Trophoblast cell (in vitro differentiated cells and primary cell): ENCODE measurements around the gene NTN5.

ENCODE experiments used
- DNase-seq, 2 donors: peaks; one replicate each; pipeline ENCODE4 v3.0.0-alpha.2; 2016
- H2AFZ ChIP-seq: 2 replicates; pipeline ENCODE4 v1.6.1; 2013; ENCODE audit warnings: low read length, moderate library complexity, mild to moderate bottlenecking; ENCODE audit not compliant: insufficient read depth, poor library complexity
- H2AK5ac ChIP-seq: 2 replicates; pipeline ENCODE4 v1.6.1; 2013; ENCODE audit warnings: mild to moderate bottlenecking, low read length
- H2BK120ac ChIP-seq: 2 replicates; pipeline ENCODE4 v1.6.1; 2013; ENCODE audit warnings: low read length, mild to moderate bottlenecking, moderate library complexity; ENCODE audit not compliant: insufficient read depth, poor library complexity
- H2BK12ac ChIP-seq: 2 replicates; pipeline ENCODE4 v1.6.1; 2013; ENCODE audit warnings: mild to moderate bottlenecking, low read length, moderate library complexity
- H2BK5ac ChIP-seq: 2 replicates; pipeline ENCODE4 v1.6.1; 2013; ENCODE audit warnings: low read length, low read depth, moderate library complexity, mild to moderate bottlenecking; ENCODE audit not compliant: poor library complexity
- H3K14ac ChIP-seq: 2 replicates; pipeline ENCODE4 v1.6.1; 2013; ENCODE audit warnings: mild to moderate bottlenecking, low read length
- H3K18ac ChIP-seq: 2 replicates; pipeline ENCODE4 v1.6.1; 2013; ENCODE audit warnings: mild to moderate bottlenecking, low read length
- H3K23ac ChIP-seq: 2 replicates; pipeline ENCODE4 v1.6.1; 2013; ENCODE audit warnings: low read length
- H3K27ac ChIP-seq: 2 replicates; pipeline ENCODE4 v1.5.1; 2013; ENCODE audit warnings: low read depth, mild to moderate bottlenecking, inconsistent platforms, low read length, moderate library complexity
- H3K27me3 ChIP-seq: 2 replicates; pipeline ENCODE4 v1.6.1; 2013; ENCODE audit warnings: inconsistent platforms, mild to moderate bottlenecking, low read length, moderate library complexity; ENCODE audit not compliant: insufficient read depth
- H3K36me3 ChIP-seq, 2 experiments: 1 replicate in 1 of 2; 2 replicates in 1 of 2; pipeline ENCODE4 v1.6.1; 2013; ENCODE audit warnings: low read length in 2 of 2, mild to moderate bottlenecking in 2 of 2, moderate library complexity in 1 of 2; ENCODE audit not compliant: insufficient read depth in 2 of 2, control insufficient read depth in 1 of 2
- H3K4ac ChIP-seq: 2 replicates; pipeline ENCODE4 v1.6.1; 2013; ENCODE audit warnings: low read depth, mild to moderate bottlenecking, low read length, moderate library complexity
- H3K4me1 ChIP-seq, 2 experiments: 1 replicate in 1 of 2; 2 replicates in 1 of 2; pipeline ENCODE4 v1.6.1; 2013; ENCODE audit warnings: low read length in 2 of 2, mild to moderate bottlenecking in 2 of 2, moderate library complexity in 1 of 2; ENCODE audit not compliant: insufficient read depth in 2 of 2, control insufficient read depth in 1 of 2
- H3K4me2 ChIP-seq: 2 replicates; pipeline ENCODE4 v1.6.1; 2013; ENCODE audit warnings: inconsistent platforms, mild to moderate bottlenecking, low read length, moderate library complexity
- H3K4me3 ChIP-seq: 2 replicates; pipeline ENCODE4 v1.5.1; 2013; ENCODE audit warnings: mild to moderate bottlenecking, low read depth, low read length, inconsistent platforms
- H3K79me1 ChIP-seq: one replicate; pipeline ENCODE4 v1.6.1; 2013; ENCODE audit warnings: low read length
- H3K79me2 ChIP-seq: 2 replicates; pipeline ENCODE4 v1.6.1; 2013; ENCODE audit warnings: low read length, mild to moderate bottlenecking; ENCODE audit not compliant: control insufficient read depth, insufficient read depth, poor library complexity
- H3K9ac ChIP-seq: 2 replicates; pipeline ENCODE4 v1.6.1; 2013; ENCODE audit warnings: mild to moderate bottlenecking, low read length
- H3K9me3 ChIP-seq: 2 replicates; pipeline ENCODE4 v1.6.1; 2013; ENCODE audit warnings: low read depth, mild to moderate bottlenecking, control low read depth, inconsistent platforms, low read length; ENCODE audit not compliant: insufficient read depth
- H4K12ac ChIP-seq: 2 replicates; pipeline ENCODE4 v1.6.1; 2013; ENCODE audit warnings: low read depth, mild to moderate bottlenecking, low read length, moderate library complexity
- H4K8ac ChIP-seq: 2 replicates; pipeline ENCODE4 v1.6.1; 2013; ENCODE audit warnings: low read depth, mild to moderate bottlenecking, low read length, moderate library complexity
- H4K91ac ChIP-seq: one replicate; pipeline ENCODE4 v1.6.1; 2013; ENCODE audit warnings: low read depth, mild to moderate bottlenecking, low read length, moderate library complexity
- WGBS: extraction: QIAGEN DNeasy Blood & Tissue Kit; methylation state at CpG from one replicate; pipeline ENCODE4 v1.1.7; 2013; ENCODE audit warnings: missing lambda C conversion rate; ENCODE audit not compliant: insufficient read length, insufficient coverage; ENCODE audit errors: extremely low coverage; 5-methylcytosine and 5-hydroxymethylcytosine counted together

Gene NTN5

GRCh38 chr19:48668332-48668731 lies 4.5 kb downstream of the NTN5 start:
- Histone ChIP-seq H3K4me1 (no peaks in the 10 kb centered on the region), H3K4me2 (no peak overlapping the region), H2BK120ac (no peak overlapping the region), H3K4me3 (no peak overlapping the region), H3K27me3 (no peaks in the 10 kb centered on the region), H3K14ac (no peak overlapping the region), H2AK5ac (no peak overlapping the region), H2AFZ (no peak overlapping the region), H3K4ac (no peak overlapping the region), H3K23ac (no peak overlapping the region), H4K91ac (no peak overlapping the region), H2BK5ac (no peak overlapping the region), H3K79me1 (no peaks in the 10 kb centered on the region), H3K36me3 (no peaks in the 10 kb centered on the region), H4K12ac (no peak overlapping the region), H3K9ac (no peak overlapping the region), H4K8ac (no peak overlapping the region), H3K9me3 (peaks cover 11% of the 10 kb centered on the region), H3K18ac (no peak overlapping the region), H2BK12ac (no peak overlapping the region), H3K27ac (no peak overlapping the region), H3K79me2 (no peaks in the 10 kb centered on the region)
- no CpG with 5 or more reads among the region's 3 CpGs for WGBS
- no peak for DNase-seq

- Histone ChIP-seq H3K14ac (no peak overlapping the region), H3K79me2 (no peaks in the 10 kb centered on the region)
Observed at GRCh38 chr19:48665786-48666185, 7.0 kb downstream of the NTN5 start.

GRCh38 chr19:48664476-48664875 lies 8.3 kb downstream of the NTN5 start:
- Histone ChIP-seq H4K8ac (no peak overlapping the region), H4K12ac (no peak overlapping the region), H3K23ac (no peak overlapping the region), H3K79me2 (no peaks in the 10 kb centered on the region), H3K27me3 (no peaks in the 10 kb centered on the region), H3K27ac (no peak overlapping the region), H3K79me1 (no peaks in the 10 kb centered on the region), H2AFZ (no peak overlapping the region), H3K4me1 (no peaks in the 10 kb centered on the region), H3K9ac (no peak overlapping the region), H3K4me3 (no peak overlapping the region), H4K91ac (no peak overlapping the region), H2BK5ac (no peak overlapping the region), H3K4ac (no peak overlapping the region), H2AK5ac (no peak overlapping the region), H2BK12ac (no peak overlapping the region), H3K18ac (no peak overlapping the region), H2BK120ac (no peak overlapping the region), H3K14ac (no peak overlapping the region), H3K9me3 (peaks cover 4% of the 10 kb centered on the region), H3K36me3 (no peaks in the 10 kb centered on the region), H3K4me2 (no peak overlapping the region)
- no CpG with 5 or more reads among the region's 14 CpGs for WGBS
- DNase-seq: no peak

More at GRCh38 chr19:48665786-48666185, 7.0 kb downstream of the NTN5 start:
- Histone ChIP-seq H3K79me1 (no peaks in the 10 kb centered on the region), H2BK5ac (no peak overlapping the region), H3K18ac (no peak overlapping the region), H3K27me3 (no peaks in the 10 kb centered on the region), H4K91ac (no peak overlapping the region), H2BK12ac (no peak overlapping the region), H2BK120ac (no peak overlapping the region), H3K9ac (no peak overlapping the region), H4K8ac (no peak overlapping the region), H2AFZ (no peak overlapping the region), H3K4me3 (no peak overlapping the region), H3K4ac (no peak overlapping the region), H4K12ac (no peak overlapping the region), H3K36me3 (no peaks in the 10 kb centered on the region), H2AK5ac (no peak overlapping the region), H3K9me3 (peaks cover 11% of the 10 kb centered on the region), H3K4me2 (no peak overlapping the region), H3K4me1 (no peaks in the 10 kb centered on the region), H3K23ac (no peak overlapping the region), H3K27ac (no peak overlapping the region)
- no peak for DNase-seq
- no CpG with 5 or more reads among the region's 6 CpGs for WGBS

DNA sequence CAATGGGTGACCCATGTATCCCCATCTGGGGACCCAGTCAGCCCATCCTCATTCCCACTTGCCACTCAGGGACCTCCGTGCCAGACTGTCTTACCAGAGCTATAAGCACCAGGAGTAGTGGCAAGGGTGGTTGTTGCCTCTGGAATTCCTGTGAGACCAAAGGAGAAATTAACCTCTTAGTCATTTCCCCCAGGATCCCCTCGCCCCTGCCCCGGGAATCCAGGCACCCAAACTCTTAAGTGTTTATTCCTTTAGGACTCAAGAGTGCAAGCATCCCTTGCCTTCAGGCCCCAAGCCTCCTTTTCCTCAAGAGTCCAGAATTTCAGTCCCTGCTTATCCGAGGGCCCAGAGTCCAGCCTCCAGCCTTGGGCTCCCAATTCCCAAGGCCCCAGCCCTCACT lies 9.2 kb downstream of the NTN5 start:
- Histone ChIP-seq H3K18ac (no peak overlapping the region), H2AFZ (no peak overlapping the region), H2BK5ac (no peak overlapping the region), H4K12ac (no peak overlapping the region), H3K4me1 (no peaks in the 10 kb centered on the region), H4K91ac (no peak overlapping the region), H3K4me2 (no peak overlapping the region), H3K4ac (no peak overlapping the region), H3K79me1 (no peaks in the 10 kb centered on the region), H3K79me2 (no peaks in the 10 kb centered on the region), H2BK12ac (no peak overlapping the region), H2BK120ac (no peak overlapping the region), H3K23ac (no peak overlapping the region), H3K9me3 (peaks cover under 1% of the 10 kb centered on the region), H3K14ac (no peak overlapping the region), H3K4me3 (no peak overlapping the region), H3K27me3 (no peaks in the 10 kb centered on the region), H4K8ac (no peak overlapping the region), H2AK5ac (no peak overlapping the region), H3K9ac (no peak overlapping the region), H3K36me3 (no peaks in the 10 kb centered on the region), H3K27ac (no peak overlapping the region)
- DNase-seq: no peak
- WGBS: no CpG with 5 or more reads among the region's 4 CpGs
